ENCODE results near the gene CEACAM19.
"Not testable (repeated sequence)": the region's sequence is repeated elsewhere in the genome, so short reads cannot be mapped to it uniquely, and the experiment has no call there.

CEACAM19 gene

DNA sequence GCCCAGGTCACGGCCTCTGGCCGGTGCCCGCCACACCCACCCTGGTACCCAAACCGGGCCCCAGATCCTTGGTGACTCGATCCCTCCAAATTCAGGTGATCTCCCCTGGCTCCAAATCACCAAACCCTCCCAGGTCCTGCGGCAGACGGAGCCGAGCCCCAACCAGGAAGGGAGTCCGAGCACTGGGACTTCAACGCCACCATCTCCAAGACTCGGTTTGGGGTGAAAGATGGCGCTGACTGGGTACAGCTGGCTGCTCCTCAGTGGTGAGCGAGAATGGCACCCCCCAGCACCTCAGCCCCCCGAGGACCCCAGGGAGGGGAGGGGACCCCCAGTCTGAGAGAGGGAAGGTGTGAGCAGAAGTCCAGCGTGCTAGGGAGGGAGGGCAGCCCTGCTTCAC is 29.9 kb downstream of the CEACAM19 start:
- DNase-seq (ENCODE audit: low spot score), result no peak

DNA sequence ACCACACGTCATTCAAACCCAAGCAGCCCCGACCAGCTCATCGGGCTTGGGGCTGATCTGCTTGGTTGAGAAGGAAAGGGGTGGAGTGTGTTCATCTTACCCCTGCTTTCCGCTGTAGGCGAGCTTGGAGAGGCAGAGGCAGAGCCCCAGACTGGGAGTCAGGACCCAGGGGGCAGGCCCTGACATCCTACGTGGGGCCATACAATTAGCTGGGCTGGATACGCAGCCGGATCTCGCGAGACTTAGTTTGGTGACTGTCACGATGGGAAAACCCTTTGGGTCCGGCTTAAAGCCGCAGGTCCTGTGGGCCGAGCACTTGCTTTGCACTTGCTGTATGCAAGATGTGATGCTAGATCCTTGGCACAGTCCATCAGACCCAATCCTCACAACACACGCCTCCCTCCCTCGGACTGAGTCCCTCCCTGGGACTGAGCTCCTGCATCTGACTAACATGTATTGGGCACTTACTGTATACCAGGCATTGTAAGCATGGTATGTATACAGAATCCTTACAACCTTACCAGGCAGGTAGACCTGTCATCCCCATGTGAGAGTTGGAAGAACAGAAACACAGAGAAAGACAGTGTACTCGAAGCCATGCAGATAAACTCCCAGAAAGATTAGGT is 31.4 kb downstream of the CEACAM19 start:
- no peak for DNase-seq (ENCODE audit: low spot score)

DNA sequence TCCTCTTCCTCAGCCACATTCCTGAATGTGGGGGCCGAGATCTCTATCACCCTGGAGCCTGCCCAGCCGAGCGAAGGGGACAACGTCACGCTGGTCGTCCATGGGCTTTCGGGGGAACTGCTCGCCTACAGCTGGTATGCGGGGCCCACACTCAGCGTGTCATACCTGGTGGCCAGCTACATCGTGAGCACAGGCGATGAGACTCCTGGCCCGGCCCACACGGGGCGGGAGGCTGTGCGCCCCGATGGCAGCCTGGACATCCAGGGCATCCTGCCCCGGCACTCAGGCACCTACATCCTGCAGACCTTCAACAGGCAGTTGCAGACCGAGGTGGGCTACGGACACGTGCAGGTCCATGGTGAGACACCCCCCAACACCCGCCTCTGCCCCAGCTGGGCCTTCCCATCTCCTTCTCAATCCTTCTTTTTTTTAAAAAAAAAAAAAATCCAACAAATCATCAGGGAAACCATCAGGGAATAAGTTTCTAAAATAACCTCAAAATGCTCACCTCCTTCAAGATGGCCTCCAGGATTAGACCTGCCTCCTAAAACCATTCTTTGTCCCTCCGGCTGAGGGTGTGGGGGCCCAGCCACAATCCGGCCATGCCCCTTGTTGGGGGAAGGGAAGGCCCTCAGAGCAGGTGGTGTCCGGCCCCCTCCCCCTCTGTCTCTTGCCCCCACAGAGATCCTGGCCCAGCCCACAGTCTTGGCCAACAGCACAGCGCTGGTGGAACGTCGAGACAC is 32.2 kb downstream of the CEACAM19 start:
- DNase-seq (ENCODE audit: low spot score), result no peak

DNA sequence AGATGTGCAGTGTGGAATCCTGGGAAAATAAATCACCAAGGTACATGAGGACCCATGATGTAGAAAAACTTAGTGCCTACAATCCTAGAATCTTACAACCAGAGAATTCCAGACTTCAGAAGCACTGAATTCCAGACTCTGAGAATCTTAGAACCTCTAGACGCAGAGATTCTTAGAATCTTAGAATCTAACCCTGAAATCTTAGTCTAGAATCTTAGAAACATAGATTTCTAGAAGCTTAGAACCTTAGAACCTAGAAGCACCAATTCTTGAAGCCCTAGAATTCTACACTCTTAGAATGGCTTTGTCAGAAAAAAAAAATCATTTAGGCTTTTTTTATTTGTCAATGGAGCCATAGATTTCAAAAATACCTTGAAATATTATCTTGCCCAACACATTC is 33.7 kb downstream of the CEACAM19 start:
- DNase-seq (ENCODE audit: low spot score), result no peak

DNA sequence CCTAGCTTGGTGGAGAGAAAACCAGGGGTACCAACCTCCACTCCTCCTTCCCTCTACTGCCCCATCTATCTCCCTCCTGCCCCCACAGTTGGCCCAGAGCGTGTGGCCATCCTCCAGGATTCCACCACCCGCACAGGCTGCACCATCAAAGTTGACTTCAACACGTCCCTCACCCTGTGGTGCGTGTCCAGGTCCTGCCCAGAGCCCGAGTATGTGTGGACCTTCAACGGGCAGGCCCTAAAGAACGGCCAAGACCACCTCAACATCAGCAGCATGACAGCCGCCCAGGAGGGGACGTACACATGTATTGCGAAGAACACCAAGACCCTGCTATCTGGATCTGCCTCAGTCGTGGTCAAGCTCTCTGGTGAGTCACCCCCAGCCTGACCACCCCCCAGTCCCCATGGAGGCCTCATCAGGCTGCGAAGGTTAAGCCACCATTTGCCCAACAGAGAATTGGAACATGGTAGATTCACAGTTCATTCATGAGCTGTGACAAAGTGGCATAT is 34.3 kb downstream of the CEACAM19 start:
- DNase-seq (ENCODE audit: low spot score), result no peak

DNA sequence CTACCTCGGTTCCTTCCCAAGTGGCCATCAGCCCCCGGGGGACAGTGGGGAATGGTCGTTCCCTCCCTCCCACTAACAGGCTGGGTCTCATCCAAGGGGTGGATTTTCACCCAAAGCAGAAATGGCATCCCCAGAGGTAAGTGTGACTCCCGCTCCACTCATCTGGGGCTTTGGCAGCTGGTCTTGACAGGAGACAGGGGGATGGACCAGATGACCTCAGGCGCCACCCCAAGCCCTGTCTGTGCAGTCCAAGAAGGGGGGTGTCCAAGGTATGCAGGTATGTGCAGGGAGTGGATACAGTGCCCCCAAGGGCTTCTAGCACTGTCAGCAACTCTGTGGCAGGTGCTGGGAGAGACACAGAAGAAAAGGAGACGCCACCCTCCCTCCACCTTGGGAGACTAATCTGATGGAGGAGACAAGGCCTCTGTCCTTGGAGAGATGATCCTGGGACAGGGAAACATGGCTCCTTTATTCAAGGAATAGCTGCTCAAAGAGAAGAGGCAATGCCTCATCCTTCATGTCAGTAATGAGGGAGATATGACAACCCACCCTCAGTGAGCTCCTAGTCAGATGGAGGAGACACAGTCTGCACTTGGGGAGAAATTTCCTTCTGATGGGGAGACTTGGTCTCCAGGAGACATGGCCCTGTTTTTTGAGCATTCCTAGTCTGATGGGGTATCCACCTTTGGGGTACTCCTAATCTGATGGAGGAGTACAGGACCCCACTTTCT is 35.4 kb downstream of the CEACAM19 start:
- DNase-seq (ENCODE audit: low spot score), result no peak

DNA sequence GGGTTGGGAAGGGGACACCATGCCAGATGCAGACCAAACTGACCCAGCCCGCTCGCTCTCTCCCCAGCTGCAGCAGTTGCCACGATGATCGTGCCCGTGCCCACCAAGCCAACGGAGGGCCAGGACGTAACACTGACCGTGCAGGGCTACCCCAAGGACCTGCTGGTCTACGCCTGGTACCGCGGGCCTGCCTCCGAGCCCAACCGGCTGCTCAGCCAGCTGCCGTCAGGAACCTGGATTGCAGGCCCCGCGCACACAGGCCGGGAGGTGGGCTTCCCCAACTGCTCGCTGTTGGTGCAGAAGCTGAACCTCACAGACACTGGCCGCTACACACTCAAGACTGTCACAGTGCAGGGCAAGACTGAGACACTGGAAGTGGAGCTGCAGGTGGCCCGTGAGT is 36.5 kb downstream of the CEACAM19 start:
- DNase-seq (ENCODE audit: low spot score), result no peak

DNA sequence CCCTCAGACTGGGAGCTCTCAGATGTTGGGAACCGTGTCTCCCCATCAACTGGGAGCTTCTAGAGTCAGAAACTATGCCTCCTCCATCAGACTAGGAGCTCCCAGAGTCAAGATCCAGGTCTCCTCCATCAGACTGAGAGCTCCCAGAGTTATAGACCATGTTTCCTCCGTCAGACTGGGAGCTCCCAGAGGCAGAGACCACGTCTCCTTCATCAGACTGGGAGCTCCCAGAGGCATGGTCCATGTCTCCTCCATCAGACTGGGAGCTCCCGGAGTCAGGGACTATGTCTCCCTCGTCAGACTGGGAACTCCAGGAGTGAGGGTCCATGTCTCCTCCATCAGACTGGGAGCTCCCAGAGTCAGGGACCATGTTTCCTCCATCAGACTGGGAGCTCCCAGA is 37.7 kb downstream of the CEACAM19 start:
- DNase-seq (ENCODE audit: low spot score), result no peak

DNA sequence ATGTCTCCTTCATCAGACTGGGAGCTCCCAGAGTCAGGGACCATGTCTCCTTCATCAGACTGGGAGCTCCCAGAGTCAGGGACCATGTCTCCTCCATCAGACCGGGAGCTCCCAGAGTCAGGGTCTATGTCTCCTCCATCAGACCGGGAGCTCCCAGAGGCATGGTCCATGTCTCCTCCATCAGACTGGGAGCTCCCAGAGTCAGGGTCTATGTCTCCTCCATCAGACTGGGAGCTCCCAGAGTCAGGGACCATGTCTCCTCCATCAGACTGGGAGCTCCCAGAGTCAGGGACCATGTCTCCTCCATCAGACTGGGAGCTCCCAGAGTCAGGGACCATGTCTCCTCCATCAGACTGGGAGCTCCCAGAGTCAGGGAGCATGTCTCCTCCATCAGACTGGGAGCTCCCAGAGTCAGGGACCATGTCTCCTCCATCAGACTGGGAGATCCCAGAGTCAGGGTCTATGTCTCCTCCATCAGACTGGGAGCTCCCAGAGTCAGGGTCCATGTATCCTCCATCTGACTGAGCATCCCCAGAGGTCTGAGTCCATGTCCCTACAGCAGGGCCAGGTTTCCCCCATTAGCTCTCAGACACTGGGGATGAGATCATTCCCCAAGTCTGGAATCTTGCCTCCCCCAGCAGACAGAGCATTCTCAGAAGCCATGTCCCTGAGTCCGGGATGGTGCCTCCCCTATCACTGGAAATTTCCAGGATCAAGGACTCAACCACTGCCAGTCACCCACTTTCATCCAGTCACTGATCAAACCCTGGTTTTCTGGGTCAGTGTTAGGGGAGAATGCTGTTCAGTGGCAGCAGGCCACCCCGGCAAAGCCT is 38.4 kb downstream of the CEACAM19 start:
- not testable (repeated sequence) for DNase-seq (ENCODE audit: low spot score)

DNA sequence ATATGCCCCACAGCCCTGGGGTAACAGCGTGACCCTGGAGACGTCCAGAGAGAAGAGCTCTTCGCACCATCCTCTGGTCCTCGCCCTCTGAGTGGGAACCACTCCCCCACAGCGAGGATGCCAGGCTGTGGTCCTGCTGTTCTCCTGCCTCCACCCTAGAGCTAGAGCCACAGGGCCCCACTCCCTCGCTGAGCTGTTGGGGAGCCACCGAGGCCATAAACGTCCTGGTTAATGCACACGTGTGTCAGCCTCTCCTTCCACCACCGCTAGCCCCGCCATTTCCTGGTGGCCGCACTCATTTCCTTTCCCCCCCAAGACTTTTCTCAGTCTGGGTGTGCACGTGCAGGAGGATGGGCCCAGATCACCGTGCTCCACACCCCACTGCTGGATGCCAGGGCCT is 39.2 kb downstream of the CEACAM19 start:
- DNase-seq (ENCODE audit: low spot score), result no peak

DNA sequence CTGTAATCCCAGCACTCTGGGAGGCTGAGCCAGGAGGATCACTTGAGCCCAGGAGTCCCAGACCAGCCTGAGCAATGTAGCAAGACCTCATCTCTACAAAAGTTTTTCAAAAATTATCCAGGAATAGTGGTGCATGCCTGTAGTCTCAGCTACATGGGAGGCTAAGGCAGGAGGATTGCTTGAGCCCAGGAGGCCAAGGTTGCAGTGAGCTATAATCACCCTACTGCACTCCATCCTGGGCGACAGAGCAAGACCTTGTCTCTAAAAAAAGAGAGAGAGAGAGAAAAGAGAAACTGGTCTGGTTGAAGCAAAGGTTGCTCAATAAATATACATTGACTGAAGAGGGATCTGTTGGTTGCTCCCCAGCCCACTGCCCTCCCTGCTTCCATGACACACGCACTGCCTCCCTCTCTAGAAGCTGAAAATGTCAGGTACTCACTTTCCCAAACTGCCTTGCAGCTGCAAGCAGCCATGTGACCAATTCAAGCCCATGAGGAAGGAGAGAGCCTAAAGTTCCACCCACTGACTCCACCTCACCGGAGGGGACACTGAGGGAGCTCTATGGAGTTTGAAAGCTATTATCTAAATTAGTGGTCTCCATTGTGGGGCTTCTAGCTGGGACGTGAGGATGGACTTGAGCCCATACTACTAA is 41.7 kb downstream of the CEACAM19 start:
- DNase-seq (ENCODE audit: low spot score), result no peak

DNA sequence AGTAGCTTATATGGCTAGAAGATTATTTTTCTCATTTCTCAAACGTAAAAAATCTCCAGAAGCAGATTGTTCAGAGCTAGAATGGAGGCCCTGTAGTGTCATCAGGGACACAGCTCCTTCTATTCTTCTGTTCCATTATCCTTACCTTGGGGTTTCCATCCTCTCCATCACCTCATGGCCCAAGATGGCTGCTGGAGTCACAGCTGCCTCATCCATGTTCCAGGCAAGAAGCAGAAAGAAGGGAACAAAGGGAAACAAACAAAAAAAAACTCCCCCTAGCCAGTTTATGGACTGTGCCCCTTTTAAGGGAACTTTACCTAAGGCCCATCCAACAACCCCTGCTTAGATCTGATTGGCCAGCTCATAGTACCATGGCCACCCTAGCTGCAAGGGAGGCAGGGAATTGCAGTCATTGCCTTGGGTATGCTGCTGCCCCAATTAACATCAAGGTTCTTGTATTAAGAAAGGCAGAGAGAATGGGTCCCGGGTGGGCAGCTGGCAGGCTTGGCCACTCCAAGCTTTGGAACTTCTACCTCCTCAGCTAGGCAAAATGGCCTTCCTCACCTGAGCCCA is 43.4 kb downstream of the CEACAM19 start:
- no peak for DNase-seq (ENCODE audit: low spot score)

DNA sequence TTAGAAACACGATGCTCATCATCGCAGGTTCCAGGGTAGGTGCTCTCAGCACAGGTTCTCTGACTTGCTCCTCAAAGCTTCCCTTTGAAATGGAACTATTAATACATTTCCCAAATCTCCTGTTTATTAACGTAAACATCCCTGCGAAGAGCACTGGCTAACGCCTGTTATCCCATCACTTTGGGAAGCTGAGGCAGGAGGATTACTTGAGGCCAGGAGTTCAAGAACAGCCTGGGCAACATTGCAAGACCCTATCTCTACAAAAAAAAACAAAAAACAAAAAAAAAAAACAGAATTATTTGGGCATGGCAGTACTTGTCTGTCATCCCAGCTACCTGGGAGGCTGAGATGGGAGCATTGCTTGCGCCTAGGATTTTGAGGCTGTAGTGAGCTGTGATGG is 46.3 kb downstream of the CEACAM19 start:
- no peak for DNase-seq (ENCODE audit: low spot score)

DNA sequence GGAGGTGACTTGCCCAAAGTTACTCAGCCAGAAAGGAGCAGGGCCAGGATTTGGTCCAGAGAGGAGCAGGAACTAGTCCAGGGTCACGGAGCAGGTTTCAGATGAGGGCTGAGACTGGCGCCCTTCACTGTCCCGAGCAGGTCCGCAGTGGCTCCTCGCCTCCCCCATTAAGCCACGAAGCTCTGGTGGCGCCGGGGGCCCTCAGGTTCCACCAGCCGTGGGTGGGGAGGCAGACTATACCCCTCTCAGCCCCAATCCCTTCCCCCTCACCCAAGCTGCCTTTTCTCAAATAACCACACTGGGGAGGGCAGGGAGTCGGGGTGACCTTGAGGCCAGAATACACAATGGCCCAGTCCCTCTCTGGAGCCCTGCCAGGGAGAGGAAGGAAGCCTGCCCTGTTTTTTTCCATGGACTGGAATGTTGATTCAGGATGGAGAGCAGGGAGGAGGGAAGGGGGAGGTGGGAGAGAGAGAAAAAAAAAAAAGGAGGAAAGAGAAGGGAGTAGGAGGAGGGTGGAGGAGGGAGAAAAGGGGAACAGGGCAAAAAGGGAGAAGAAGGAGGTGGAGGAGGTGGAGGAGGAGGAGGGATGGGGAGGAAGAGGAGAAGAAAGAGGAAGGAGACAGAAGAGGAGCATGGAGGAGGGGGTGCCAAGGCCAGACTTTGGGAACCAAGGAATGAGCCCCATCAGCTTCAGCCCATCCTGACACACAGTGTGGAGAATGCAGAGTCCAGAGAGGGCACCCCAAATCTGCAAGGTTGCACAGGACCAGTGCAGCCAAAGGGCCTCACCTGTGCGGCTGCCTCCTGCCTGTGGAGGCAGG is 47.4 kb downstream of the CEACAM19 start:
- DNase-seq (ENCODE audit: low spot score), result peak; percentile 42

DNA sequence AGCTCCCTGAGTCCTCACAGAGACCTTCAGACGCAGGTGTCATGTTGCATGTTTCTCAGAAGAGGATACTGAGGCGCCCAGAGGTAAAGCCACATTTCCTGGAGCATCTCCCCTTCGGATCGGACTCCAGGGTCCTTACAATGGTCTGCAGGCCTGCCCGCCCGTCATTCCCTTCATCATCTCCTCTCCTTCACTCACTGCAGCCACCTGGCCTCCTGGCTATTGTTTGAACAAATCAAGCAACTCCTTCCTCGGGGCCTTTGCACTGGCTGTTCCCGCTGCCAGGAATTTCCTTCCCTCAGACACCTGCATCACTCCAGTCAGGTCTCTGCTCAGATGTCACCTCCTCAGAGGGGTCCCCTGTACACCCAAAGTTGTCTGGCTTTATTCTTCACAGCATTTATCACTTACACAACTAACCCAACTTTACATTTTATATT is 48.0 kb downstream of the CEACAM19 start:
- no peak for DNase-seq (ENCODE audit: low spot score)

DNA sequence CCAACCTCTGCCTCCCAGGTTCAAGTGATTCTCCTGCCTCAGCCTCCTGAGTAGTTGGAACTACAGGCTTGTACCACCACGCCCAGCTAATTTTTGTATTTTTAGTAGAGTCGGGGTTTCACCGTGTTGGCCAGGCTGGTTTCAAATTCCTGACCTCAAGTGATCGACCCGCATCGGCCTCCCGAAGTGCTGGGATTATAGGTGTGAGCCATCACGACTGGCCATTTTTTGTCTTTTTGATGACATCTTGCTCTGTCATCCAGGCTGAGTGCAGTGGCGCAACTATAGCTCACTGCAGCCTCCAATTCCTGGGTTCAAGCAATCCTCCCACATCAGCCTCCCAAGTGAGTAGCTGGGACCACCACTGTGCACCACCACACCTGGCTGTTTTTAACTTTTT is 49.1 kb downstream of the CEACAM19 start:
- not testable (repeated sequence) for DNase-seq (ENCODE audit: low spot score)

DNA sequence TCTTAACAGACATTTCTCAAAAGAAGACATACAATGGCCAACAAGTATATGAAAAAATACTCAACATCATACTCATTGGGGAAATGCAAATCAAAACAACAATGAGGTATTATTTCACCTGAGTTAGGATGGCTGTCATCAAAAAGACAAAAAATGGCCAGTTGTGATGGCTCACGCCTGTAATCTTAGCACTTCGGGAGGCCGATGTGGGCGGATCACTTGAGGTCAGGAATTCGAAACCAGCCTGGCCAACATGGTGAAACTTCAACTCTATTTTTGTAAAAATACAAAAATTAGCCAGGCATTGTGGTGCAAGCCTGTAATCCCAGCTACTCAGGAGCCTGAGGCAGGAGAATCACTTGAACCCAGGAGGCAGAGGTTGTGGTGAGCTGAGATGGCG is 49.7 kb downstream of the CEACAM19 start:
- no peak for DNase-seq (ENCODE audit: low spot score)

DNA sequence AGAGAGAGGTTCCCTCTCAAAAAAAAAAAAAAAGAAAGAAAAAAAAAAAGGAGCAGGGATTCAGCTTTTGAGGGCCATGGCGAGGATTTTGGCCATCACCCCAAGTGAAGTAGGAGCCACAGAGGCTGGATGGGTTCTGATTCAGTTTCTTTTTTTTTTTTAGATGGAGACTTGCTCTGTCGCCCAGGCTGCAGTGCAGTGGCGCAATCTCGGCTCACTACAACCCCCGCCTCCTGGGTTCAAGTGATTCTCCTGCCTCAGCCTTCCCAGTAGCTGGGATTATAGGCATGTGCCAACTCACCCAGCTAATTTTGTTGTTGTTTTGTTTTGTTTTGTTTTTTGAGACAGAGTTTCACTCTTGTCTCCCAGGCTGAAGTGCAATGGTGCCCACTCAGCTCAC is 50.1 kb downstream of the CEACAM19 start:
- not testable (repeated sequence) for DNase-seq (ENCODE audit: low spot score)

DNA sequence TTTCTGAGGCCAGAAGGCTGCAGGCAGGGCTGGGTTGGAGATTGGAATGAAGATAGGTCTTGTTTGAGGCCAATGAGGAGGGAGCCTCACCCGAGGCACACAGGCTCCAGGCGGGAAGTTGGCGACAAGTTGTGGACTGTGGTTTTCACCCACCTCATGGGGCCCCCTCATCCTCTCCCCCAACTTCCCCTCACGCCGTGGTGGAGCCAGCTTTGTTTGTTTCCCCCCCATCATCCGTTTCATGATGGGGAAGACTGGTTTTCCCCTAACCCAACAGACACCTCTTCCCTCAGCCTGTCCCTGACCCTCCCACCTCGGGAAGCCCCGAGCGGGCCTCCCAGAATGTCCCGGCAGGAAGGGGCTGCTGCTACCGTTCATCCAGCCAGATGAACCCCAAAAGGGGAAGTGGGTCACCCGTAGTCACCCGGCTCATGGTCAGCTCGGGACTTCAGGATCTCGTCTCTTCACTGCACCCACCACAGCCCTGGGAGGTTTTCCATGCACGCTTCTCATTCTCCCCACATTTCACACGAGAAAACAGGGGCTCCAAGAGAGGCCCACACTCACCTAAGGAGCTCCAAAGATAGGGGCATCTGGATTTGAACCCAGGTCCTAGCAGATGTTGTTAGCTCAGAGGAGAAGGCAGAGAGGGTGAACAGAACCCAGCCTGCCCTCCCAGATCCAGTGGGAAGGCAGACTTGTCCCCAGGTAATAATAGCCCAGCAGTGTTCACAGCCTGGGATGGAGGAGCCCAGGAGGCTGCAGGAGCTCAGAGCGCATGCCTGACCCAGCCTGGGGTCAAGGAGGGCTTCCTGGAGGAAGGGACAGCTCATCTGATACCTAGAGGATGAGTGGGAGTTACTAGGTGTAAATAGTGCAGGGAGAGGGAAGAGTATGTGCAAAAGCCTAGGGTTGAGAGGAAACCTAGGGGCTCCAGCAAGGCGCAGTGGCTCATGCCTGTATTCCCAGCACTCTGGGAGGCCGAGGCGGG is 51.1 kb downstream of the CEACAM19 start:
- no peak for DNase-seq (ENCODE audit: low spot score)

All from putamen (tissue), 1 donor.